ENCODE results near the gene FOSB. TPM values are rescaled to one million over a fixed set of nuclear protein-coding genes. Genes with fewer than 3 reads are reported as not detected.

Gene FOSB
- total RNA-seq, 1 donor from 2014 or later, result 13.3 TPM

GRCh38 chr19:45419895-45420294 is 47.9 kb upstream of the FOSB start:
- Mint-ChIP-seq H3K9me3 (ENCODE audit: unreplicated experiment) (no peaks in the 10 kb centered on the region), H3K27me3 (ENCODE audit: low read depth, unreplicated experiment) (no peaks in the 10 kb centered on the region), H3K27ac (ENCODE audit: unreplicated experiment) (no peak overlapping the region), H3K4me1 (ENCODE audit: low read depth, unreplicated experiment) (peaks cover 5% of the 10 kb centered on the region), H3K4me3 (ENCODE audit: unreplicated experiment) (no peak overlapping the region), H3K36me3 (ENCODE audit: low read depth, unreplicated experiment) (peaks cover 18% of the 10 kb centered on the region)
- Histone ChIP-seq H3K9me3 (ENCODE audit: insufficient read depth, low read depth, low read length) (no peaks in the 10 kb centered on the region), H3K4me2 (ENCODE audit: low read length) (no peak overlapping the region), H4K20me1 (ENCODE audit: insufficient read depth, low read length) (peaks cover 9% of the 10 kb centered on the region), H3K79me2 (ENCODE audit: insufficient read depth, low read length) (peaks cover 26% of the 10 kb centered on the region), H3K4me3 (ENCODE audit: insufficient read depth, low read depth, low read length) (no peak overlapping the region), H2AFZ (ENCODE audit: low read depth, low read length) (no peak overlapping the region), H3K9ac (ENCODE audit: low read length) (no peak overlapping the region), H3K36me3 (ENCODE audit: insufficient read depth, low read length) (peaks cover 13% of the 10 kb centered on the region), H3K4me1 (ENCODE audit: insufficient read depth, low read length) (peaks cover 24% of the 10 kb centered on the region), H3K27me3 (ENCODE audit: insufficient read depth, low read length) (no peaks in the 10 kb centered on the region), H3K27ac (ENCODE audit: low read depth, low read length) (no peak overlapping the region)
- DNase-seq (ENCODE audit: low read depth) (no peak), FAIRE-seq (no peak)
- no peak for TF ChIP-seq EZH2 (IDR thresholded peaks at IDR 0.05; ENCODE audit: insufficient read depth, low read length)
- TF ChIP-seq, protein P1, sequence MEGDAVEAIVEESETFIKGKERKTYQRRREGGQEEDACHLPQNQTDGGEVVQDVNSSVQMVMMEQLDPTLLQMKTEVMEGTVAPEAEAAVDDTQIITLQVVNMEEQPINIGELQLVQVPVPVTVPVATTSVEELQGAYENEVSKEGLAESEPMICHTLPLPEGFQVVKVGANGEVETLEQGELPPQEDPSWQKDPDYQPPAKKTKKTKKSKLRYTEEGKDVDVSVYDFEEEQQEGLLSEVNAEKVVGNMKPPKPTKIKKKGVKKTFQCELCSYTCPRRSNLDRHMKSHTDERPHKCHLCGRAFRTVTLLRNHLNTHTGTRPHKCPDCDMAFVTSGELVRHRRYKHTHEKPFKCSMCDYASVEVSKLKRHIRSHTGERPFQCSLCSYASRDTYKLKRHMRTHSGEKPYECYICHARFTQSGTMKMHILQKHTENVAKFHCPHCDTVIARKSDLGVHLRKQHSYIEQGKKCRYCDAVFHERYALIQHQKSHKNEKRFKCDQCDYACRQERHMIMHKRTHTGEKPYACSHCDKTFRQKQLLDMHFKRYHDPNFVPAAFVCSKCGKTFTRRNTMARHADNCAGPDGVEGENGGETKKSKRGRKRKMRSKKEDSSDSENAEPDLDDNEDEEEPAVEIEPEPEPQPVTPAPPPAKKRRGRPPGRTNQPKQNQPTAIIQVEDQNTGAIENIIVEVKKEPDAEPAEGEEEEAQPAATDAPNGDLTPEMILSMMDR (IDR thresholded peaks at IDR 0.05; ENCODE audit: insufficient read depth, low read depth, low read length), result no peak

- Histone ChIP-seq H3K4me2 (ENCODE audit: low read length) (no peak overlapping the region), H3K27me3 (ENCODE audit: insufficient read depth, low read length) (no peaks in the 10 kb centered on the region), H4K20me1 (ENCODE audit: insufficient read depth, low read length) (peaks cover 9% of the 10 kb centered on the region), H3K9ac (ENCODE audit: low read length) (no peak overlapping the region), H3K79me2 (ENCODE audit: insufficient read depth, low read length) (peaks cover 26% of the 10 kb centered on the region), H3K27ac (ENCODE audit: low read depth, low read length) (no peak overlapping the region), H3K36me3 (ENCODE audit: insufficient read depth, low read length) (peaks cover 13% of the 10 kb centered on the region), H3K4me1 (ENCODE audit: insufficient read depth, low read length) (peaks cover 25% of the 10 kb centered on the region), H2AFZ (ENCODE audit: low read depth, low read length) (no peak overlapping the region), H3K9me3 (ENCODE audit: insufficient read depth, low read depth, low read length) (no peaks in the 10 kb centered on the region), H3K4me3 (ENCODE audit: insufficient read depth, low read depth, low read length) (no peak overlapping the region)
- TF ChIP-seq, protein P1 (IDR thresholded peaks at IDR 0.05; ENCODE audit: insufficient read depth, low read depth, low read length), result no peak
- no peak for TF ChIP-seq EZH2 (IDR thresholded peaks at IDR 0.05; ENCODE audit: insufficient read depth, low read length)
- Mint-ChIP-seq H3K27me3 (ENCODE audit: low read depth, unreplicated experiment) (no peaks in the 10 kb centered on the region), H3K9me3 (ENCODE audit: unreplicated experiment) (no peaks in the 10 kb centered on the region), H3K4me3 (ENCODE audit: unreplicated experiment) (no peak overlapping the region), H3K36me3 (ENCODE audit: low read depth, unreplicated experiment) (peaks cover 18% of the 10 kb centered on the region), H3K4me1 (ENCODE audit: low read depth, unreplicated experiment) (peaks cover 5% of the 10 kb centered on the region), H3K27ac (ENCODE audit: unreplicated experiment) (peak overlapping the region; percentile 26)
- FAIRE-seq, result no peak
- DNase-seq (ENCODE audit: low read depth), result no peak
Observed at GRCh38 chr19:45420356-45420755, 47.4 kb upstream of the FOSB start.

DNA sequence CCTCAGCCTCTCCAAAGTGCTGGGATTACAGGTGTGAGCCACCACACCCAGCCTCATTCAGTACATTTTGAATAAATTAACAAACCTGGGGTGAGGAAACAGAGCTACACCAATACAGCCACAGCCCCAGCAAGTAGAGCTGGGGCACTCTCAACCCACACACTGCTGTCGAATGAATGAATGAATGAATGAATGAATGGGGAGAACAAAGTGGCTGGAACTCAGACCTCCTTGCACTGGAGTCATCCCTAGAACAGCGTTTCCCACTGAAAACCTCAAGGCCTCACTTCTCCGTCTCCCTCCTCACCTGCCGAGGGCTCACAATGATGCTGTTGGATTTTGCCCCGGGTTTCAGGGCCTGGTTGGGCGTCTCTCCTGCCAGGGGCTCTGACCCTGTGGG is 46.9 kb upstream of the FOSB start:
- TF ChIP-seq, protein P1 (IDR thresholded peaks at IDR 0.05; ENCODE audit: insufficient read depth, low read depth, low read length), result no peak
- TF ChIP-seq EZH2 (IDR thresholded peaks at IDR 0.05; ENCODE audit: insufficient read depth, low read length), result no peak
- H3K9me3 ChIP-seq (ENCODE audit: insufficient read depth, low read depth, low read length), result no peaks in the 10 kb centered on the region
- H3K27ac Mint-ChIP-seq (ENCODE audit: unreplicated experiment), result no peak overlapping the region
- peaks cover 13% of the 10 kb centered on the region for H3K36me3 ChIP-seq (ENCODE audit: insufficient read depth, low read length)
- H3K27me3 ChIP-seq (ENCODE audit: insufficient read depth, low read length), result no peaks in the 10 kb centered on the region
- H3K9me3 Mint-ChIP-seq (ENCODE audit: unreplicated experiment), result no peaks in the 10 kb centered on the region
- no peak overlapping the region for H2AFZ ChIP-seq (ENCODE audit: low read depth, low read length)
- H3K36me3 Mint-ChIP-seq (ENCODE audit: low read depth, unreplicated experiment), result peaks cover 17% of the 10 kb centered on the region
- no peak overlapping the region for H3K4me2 ChIP-seq (ENCODE audit: low read length)
- peaks cover 9% of the 10 kb centered on the region for H3K4me1 Mint-ChIP-seq (ENCODE audit: low read depth, unreplicated experiment)
- H3K27me3 Mint-ChIP-seq (ENCODE audit: low read depth, unreplicated experiment), result no peaks in the 10 kb centered on the region
- no peak for FAIRE-seq
- peaks cover 26% of the 10 kb centered on the region for H3K79me2 ChIP-seq (ENCODE audit: insufficient read depth, low read length)
- no peak overlapping the region for H3K9ac ChIP-seq (ENCODE audit: low read length)
- H4K20me1 ChIP-seq (ENCODE audit: insufficient read depth, low read length), result peaks cover 9% of the 10 kb centered on the region
- H3K4me3 ChIP-seq (ENCODE audit: insufficient read depth, low read depth, low read length), result no peak overlapping the region
- H3K4me1 ChIP-seq (ENCODE audit: insufficient read depth, low read length), result peaks cover 29% of the 10 kb centered on the region
- H3K4me3 Mint-ChIP-seq (ENCODE audit: unreplicated experiment), result peak overlapping the region; percentile 64
- no peak for DNase-seq (ENCODE audit: low read depth)
- H3K27ac ChIP-seq (ENCODE audit: low read depth, low read length), result no peak overlapping the region
